ENCODE results near the gene ANGPTL7.

- TF ChIP-seq CTCF (IDR thresholded peaks at IDR 0.05) (no peak), USF2 (IDR thresholded peaks at IDR 0.05) (no peak), ZC3H11A (IDR thresholded peaks at IDR 0.05) (no peak), CHD4 (IDR thresholded peaks at IDR 0.05; ENCODE audit: borderline replicate concordance) (no peak), KDM1A (IDR thresholded peaks at IDR 0.05; ENCODE audit: low read depth) (no peak), POLR2A (IDR thresholded peaks at IDR 0.05; ENCODE audit: low read length) (no peak), TP53 (CRISPR knock-in tag; IDR thresholded peaks at IDR 0.05) (no peak), HDAC2 (IDR thresholded peaks at IDR 0.05) (no peak), REST (IDR thresholded peaks at IDR 0.05) (no peak), RCOR1 (IDR thresholded peaks at IDR 0.05; ENCODE audit: low read depth, low read length) (no peak), CBX8 (IDR thresholded peaks at IDR 0.05) (no peak), MAZ (IDR thresholded peaks at IDR 0.05; ENCODE audit: borderline replicate concordance, low read depth, low read length) (no peak), ESRRA (IDR thresholded peaks at IDR 0.05; ENCODE audit: borderline replicate concordance, low read length) (no peak)
- TF ChIP-seq, protein P1, sequence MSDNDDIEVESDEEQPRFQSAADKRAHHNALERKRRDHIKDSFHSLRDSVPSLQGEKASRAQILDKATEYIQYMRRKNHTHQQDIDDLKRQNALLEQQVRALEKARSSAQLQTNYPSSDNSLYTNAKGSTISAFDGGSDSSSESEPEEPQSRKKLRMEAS (IDR thresholded peaks at IDR 0.05): no peak
These were observed 13.7 kb upstream of the ANGPTL7 start for GRCh38 chr1:11175461-11175860.

Measured in A549 (cell line).